ENCODE measurements around the gene ISOC2. TPM values are rescaled to one million over a fixed set of nuclear protein-coding genes. Genes with fewer than 3 reads are reported as not detected.

Gene ISOC2
- total and polyA plus RNA-seq, 2 donors (not counting 3 experiments of a cell fraction or from before 2014, with no cell fraction given) = 49.3 to 68.7 TPM

- Histone ChIP-seq H3K27ac (ENCODE audit: insufficient read depth, low read depth, low read length) (peak overlapping the region; percentile 92), H3K9ac (replicated peaks; ENCODE audit: extremely low read depth, insufficient read depth, low read length) (peak overlapping the region; percentile 29), H4K20me1 (replicated peaks; ENCODE audit: control insufficient read depth, extremely low read depth, insufficient read depth, low read length) (no peaks in the 10 kb centered on the region), H3K4me1 (ENCODE audit: control insufficient read depth, extremely low read depth, insufficient read depth, low read length) (peaks cover 34% of the 10 kb centered on the region), H3K4me2 (ENCODE audit: insufficient read depth, low read length) (peak overlapping the region; percentile 71), H2AFZ (ENCODE audit: low read depth, low read length) (no peak overlapping the region), H3K36me3 (ENCODE audit: control insufficient read depth in 2 of 2, extremely low read depth in 1 of 2, insufficient read depth in 2 of 2, low read length in 2 of 2) (peaks cover 0 to 3% of the 10 kb centered on the region in 2 experiments), H3K27me3 (ENCODE audit: control insufficient read depth in 2 of 2, insufficient read depth in 2 of 2, low read length in 2 of 2) (no peaks in the 10 kb centered on the region), H3K79me2 (ENCODE audit: control insufficient read depth, insufficient read depth, low read length) (peaks cover 2% of the 10 kb centered on the region), H3K9me1 (replicated peaks; ENCODE audit: control insufficient read depth, extremely low read depth, insufficient read depth, low read length) (no peaks in the 10 kb centered on the region), H3K4me3 (replicated peaks in 1 of 3; ENCODE audit: insufficient read depth in 1 of 3, low read depth in 1 of 3, low read length in 3 of 3) (peak overlapping the region in 1 of 3 experiments; percentile 7), H3K9me3 (replicated peaks; ENCODE audit: control insufficient read depth, insufficient read depth, low read length) (no peaks in the 10 kb centered on the region)
- POLR2A ChIA-PET = interaction anchor here (1.3 to 2.2 kb wide), 2 partner anchors 10 to 25 kb away, joined by 6 to 13 read pairs; partner anchors contain the start of genes ISOC2 and ZNF628
- intact Hi-C loops (cut with micrococcal nuclease) (loop anchor here (2.0 kb wide), 1 partner anchor 20 kb away; no protein-coding TSS in a partner anchor), dilution Hi-C loops (cut with MboI; ENCODE audit: extremely low pct_ligation_motif_present, low sequenced_read_pairs) (no loop called here)
- CTCF ChIA-PET = interaction anchor here (0.7 to 6.1 kb wide), 16 partner anchors 9 to 345 kb away, joined by 3 to 91 read pairs (median 4); partner anchors contain the start of genes ISOC2, U2AF2, ZNF524 and ZNF628
- TSS peak; percentile 57 for BruUV-seq (replicated peaks)
- TF ChIP-seq CTCF (IDR thresholded peaks at IDR 0.05; ENCODE audit: extremely low read depth in 1 of 2, insufficient read depth in 1 of 2, low read depth in 1 of 2, low read length in 2 of 2) (peak; percentile 6 to 47), JUN (IDR thresholded peaks at IDR 0.05; ENCODE audit: borderline replicate concordance, insufficient read depth, insufficient read length, low read depth) (no peak)
- peak; percentile 29 for DNase-seq (ENCODE audit: low read depth, low spot score)
- FAIRE-seq = no peak
These were observed 24.9 kb upstream of the ISOC2 start for GRCh38 chr19:55486043-55486970.
